ENCODE results near the gene MCCC1.

GRCh38 chr3:183131735-183132134 is 32.4 kb upstream of the MCCC1 start:
- TF ChIP-seq POLR2AphosphoS5 (IDR thresholded peaks at IDR 0.05; ENCODE audit: low read depth, low read length) (no peak), SIN3A (IDR thresholded peaks at IDR 0.05; ENCODE audit: borderline replicate concordance, insufficient read depth, low read length) (no peak)
